HepG2 (cell line): ENCODE measurements around the gene CAD. TPM values are rescaled to one million over a fixed set of nuclear protein-coding genes. Genes with fewer than 3 reads are reported as not detected.

Experiments
- CBX5 ChIP-seq: sonication (generic); formaldehyde crosslinking; IDR thresholded peaks from 2 replicates; pipeline ENCODE4 v1.4.0; 2020; ENCODE audit warnings: missing genetic modification reagents, borderline replicate concordance
- KDM1A ChIP-seq: IDR thresholded peaks from 2 replicates; pipeline ENCODE4 v1.6.1; 2016; ENCODE audit warnings: missing compliant biosample characterization
- KDM6A ChIP-seq: IDR thresholded peaks from 2 replicates; pipeline ENCODE4 v1.6.1; 2016; ENCODE audit warnings: low read depth
- KLF9 ChIP-seq: IDR thresholded peaks from 2 replicates; pipeline ENCODE4 v1.6.1; 2016; ENCODE audit warnings: low read depth
- MATR3 ChIP-seq: sonication (generic); formaldehyde crosslinking; IDR thresholded peaks from 2 replicates; pipeline ENCODE4 v1.4.0; 2020; ENCODE audit warnings: missing genetic modification reagents
- MEIS2 ChIP-seq: sonication (generic); formaldehyde crosslinking; IDR thresholded peaks from 2 replicates; pipeline ENCODE4 v1.9.0; 2021; ENCODE audit warnings: mild to moderate bottlenecking, missing genetic modification reagents
- MYC ChIP-seq: sonication (generic); formaldehyde crosslinking; IDR thresholded peaks from 2 replicates; pipeline ENCODE4 v1.9.0; 2021; ENCODE audit warnings: missing genetic modification reagents, borderline replicate concordance
- RELA ChIP-seq: sonication (generic); formaldehyde crosslinking; IDR thresholded peaks from 2 replicates; pipeline ENCODE4 v1.4.0; 2020; ENCODE audit warnings: missing genetic modification reagents
- TSC22D2 ChIP-seq: sonication (generic); formaldehyde crosslinking; IDR thresholded peaks from 2 replicates; pipeline ENCODE4 v1.5.1; 2020; ENCODE audit warnings: missing genetic modification reagents, mild to moderate bottlenecking, borderline replicate concordance
- ZNF629 ChIP-seq: sonication (generic); formaldehyde crosslinking; conservative IDR thresholded peaks from 2 replicates; pipeline ENCODE4 v1.5.0; 2020; ENCODE audit warnings: missing genetic modification reagents
- ZNF672 ChIP-seq: sonication (generic); formaldehyde crosslinking; IDR thresholded peaks from 2 replicates; pipeline ENCODE4 v1.8.1; 2022; ENCODE audit warnings: missing genetic modification reagents
- polyA plus RNA-seq, 8 experiments: library from polyadenylated mRNA; depleted of rRNA in 3 of 8; stranded (reverse) in 7 of 8; unstranded in 1 of 8; fragments of >200 nt; fragmentation: Illumina TruSeq in 4 of 8; extraction: Trizol in 4 of 8; gene quantifications; 2 replicates each; pipeline versions ENCODE4 v1.2.1 to v1.2.3, GENCODE V29; 2011 to 2016; ENCODE audit warnings: low read depth in 4 of 8, missing spikeins in 1 of 8, mixed read lengths in 1 of 8; ENCODE audit not compliant: insufficient read depth in 1 of 8
- total RNA-seq, 5 experiments: library from RNA; depleted of rRNA; stranded (reverse); fragments of >200 nt; fragmentation: Illumina TruSeq; extraction: Trizol; gene quantifications; 2 replicates each; pipeline ENCODE4 v1.2.3, GENCODE V29; 2016; ENCODE audit warnings: low read depth in 1 of 5
- TF ChIP-seq, protein P1 (sequence below), 2 experiments: sonication (generic) in 1 of 2; formaldehyde crosslinking in 1 of 2; IDR thresholded peaks; 2 replicates each; pipeline versions ENCODE4 v1.6.1 to v1.9.0; 2014 to 2022; ENCODE audit warnings: antibody characterized with exemption in 1 of 2, borderline replicate concordance in 1 of 2, inconsistent platforms in 1 of 2, low read depth in 1 of 2, missing genetic modification reagents in 1 of 2
- TF ChIP-seq, protein P2 (sequence below): sonication (generic); formaldehyde crosslinking; IDR thresholded peaks from 2 replicates; pipeline ENCODE4 v1.5.0; 2020; ENCODE audit warnings: missing genetic modification reagents
- TF ChIP-seq, protein P3 (sequence below): sonication (generic); formaldehyde crosslinking; IDR thresholded peaks from 2 replicates; pipeline ENCODE4 v1.4.0; 2020; ENCODE audit warnings: missing genetic modification reagents, mild to moderate bottlenecking, borderline replicate concordance
- TF ChIP-seq, protein P4 (sequence below): IDR thresholded peaks from 2 replicates; pipeline ENCODE4 v1.6.1; 2016; ENCODE audit warnings: missing compliant biosample characterization, missing genetic modification reagents, borderline replicate concordance

CAD gene
- total and polyA plus RNA-seq, 2 of the 13 experiments (the other 11 are each of a cell fraction or from before 2014, with no cell fraction given), result 21.7 to 37.0 TPM

- TF ChIP-seq, protein P1, sequence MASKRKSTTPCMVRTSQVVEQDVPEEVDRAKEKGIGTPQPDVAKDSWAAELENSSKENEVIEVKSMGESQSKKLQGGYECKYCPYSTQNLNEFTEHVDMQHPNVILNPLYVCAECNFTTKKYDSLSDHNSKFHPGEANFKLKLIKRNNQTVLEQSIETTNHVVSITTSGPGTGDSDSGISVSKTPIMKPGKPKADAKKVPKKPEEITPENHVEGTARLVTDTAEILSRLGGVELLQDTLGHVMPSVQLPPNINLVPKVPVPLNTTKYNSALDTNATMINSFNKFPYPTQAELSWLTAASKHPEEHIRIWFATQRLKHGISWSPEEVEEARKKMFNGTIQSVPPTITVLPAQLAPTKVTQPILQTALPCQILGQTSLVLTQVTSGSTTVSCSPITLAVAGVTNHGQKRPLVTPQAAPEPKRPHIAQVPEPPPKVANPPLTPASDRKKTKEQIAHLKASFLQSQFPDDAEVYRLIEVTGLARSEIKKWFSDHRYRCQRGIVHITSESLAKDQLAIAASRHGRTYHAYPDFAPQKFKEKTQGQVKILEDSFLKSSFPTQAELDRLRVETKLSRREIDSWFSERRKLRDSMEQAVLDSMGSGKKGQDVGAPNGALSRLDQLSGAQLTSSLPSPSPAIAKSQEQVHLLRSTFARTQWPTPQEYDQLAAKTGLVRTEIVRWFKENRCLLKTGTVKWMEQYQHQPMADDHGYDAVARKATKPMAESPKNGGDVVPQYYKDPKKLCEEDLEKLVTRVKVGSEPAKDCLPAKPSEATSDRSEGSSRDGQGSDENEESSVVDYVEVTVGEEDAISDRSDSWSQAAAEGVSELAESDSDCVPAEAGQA (IDR thresholded peaks at IDR 0.05; ENCODE audit: low read depth), result no peak; the same call in none of the 2 replicates
- TF ChIP-seq, protein P1 (CRISPR knock-in tag; IDR thresholded peaks at IDR 0.05; ENCODE audit: borderline replicate concordance), result peak; percentile 39; the same call in 1 of the 2 replicates
- peak; percentile 94 for TF ChIP-seq KDM6A (CRISPR knock-in tag)
- peak; percentile 81 for TF ChIP-seq KDM1A (CRISPR knock-in tag)
- TF ChIP-seq KLF9, result peak; percentile 54; the same call in 1 of the 2 replicates
- TF ChIP-seq, protein P2, sequence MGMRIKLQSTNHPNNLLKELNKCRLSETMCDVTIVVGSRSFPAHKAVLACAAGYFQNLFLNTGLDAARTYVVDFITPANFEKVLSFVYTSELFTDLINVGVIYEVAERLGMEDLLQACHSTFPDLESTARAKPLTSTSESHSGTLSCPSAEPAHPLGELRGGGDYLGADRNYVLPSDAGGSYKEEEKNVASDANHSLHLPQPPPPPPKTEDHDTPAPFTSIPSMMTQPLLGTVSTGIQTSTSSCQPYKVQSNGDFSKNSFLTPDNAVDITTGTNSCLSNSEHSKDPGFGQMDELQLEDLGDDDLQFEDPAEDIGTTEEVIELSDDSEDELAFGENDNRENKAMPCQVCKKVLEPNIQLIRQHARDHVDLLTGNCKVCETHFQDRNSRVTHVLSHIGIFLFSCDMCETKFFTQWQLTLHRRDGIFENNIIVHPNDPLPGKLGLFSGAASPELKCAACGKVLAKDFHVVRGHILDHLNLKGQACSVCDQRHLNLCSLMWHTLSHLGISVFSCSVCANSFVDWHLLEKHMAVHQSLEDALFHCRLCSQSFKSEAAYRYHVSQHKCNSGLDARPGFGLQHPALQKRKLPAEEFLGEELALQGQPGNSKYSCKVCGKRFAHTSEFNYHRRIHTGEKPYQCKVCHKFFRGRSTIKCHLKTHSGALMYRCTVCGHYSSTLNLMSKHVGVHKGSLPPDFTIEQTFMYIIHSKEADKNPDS (CRISPR knock-in tag), result 0 out of 2 replicates have a peak, but pooled peaks have one; percentile 57
- TF ChIP-seq MATR3 (CRISPR knock-in tag), result no peak
- TF ChIP-seq MEIS2 (CRISPR knock-in tag), result peak; percentile 58; the same call in 1 of the 2 replicates
- TF ChIP-seq RELA, result no peak
- peak; percentile 33; the same call in 1 of the 2 replicates for TF ChIP-seq CBX5 (CRISPR knock-in tag)
- TF ChIP-seq ZNF629 (CRISPR knock-in tag), result peak; percentile 46; the same call in 1 of the 2 replicates
- TF ChIP-seq, protein P3, sequence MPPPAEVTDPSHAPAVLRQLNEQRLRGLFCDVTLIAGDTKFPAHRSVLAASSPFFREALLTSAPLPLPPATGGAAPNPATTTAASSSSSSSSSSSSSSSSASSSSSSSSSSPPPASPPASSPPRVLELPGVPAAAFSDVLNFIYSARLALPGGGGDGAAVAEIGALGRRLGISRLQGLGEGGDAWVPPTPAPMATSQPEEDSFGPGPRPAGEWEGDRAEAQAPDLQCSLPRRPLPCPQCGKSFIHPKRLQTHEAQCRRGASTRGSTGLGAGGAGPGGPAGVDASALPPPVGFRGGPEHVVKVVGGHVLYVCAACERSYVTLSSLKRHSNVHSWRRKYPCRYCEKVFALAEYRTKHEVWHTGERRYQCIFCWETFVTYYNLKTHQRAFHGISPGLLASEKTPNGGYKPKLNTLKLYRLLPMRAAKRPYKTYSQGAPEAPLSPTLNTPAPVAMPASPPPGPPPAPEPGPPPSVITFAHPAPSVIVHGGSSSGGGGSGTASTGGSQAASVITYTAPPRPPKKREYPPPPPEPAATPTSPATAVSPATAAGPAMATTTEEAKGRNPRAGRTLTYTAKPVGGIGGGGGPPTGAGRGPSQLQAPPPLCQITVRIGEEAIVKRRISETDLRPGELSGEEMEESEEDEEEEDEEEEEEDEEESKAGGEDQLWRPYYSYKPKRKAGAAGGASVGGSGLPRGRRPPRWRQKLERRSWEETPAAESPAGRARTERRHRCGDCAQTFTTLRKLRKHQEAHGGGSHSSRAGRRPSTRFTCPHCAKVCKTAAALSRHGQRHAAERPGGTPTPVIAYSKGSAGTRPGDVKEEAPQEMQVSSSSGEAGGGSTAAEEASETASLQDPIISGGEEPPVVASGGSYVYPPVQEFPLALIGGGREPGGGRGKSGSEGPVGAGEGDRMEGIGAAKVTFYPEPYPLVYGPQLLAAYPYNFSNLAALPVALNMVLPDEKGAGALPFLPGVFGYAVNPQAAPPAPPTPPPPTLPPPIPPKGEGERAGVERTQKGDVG, result peak; percentile 97
- TF ChIP-seq, protein P4, sequence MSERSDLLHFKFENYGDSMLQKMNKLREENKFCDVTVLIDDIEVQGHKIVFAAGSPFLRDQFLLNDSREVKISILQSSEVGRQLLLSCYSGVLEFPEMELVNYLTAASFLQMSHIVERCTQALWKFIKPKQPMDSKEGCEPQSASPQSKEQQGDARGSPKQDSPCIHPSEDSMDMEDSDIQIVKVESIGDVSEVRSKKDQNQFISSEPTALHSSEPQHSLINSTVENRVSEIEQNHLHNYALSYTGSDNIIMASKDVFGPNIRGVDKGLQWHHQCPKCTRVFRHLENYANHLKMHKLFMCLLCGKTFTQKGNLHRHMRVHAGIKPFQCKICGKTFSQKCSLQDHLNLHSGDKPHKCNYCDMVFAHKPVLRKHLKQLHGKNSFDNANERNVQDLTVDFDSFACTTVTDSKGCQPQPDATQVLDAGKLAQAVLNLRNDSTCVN, result no peak; the same call in 1 of the 2 replicates
- TF ChIP-seq ZNF672 (CRISPR knock-in tag), result 0 out of 2 replicates have a peak, but pooled peaks have one; percentile 77
- peak; percentile 84; the same call in 1 of the 2 replicates for TF ChIP-seq MYC (CRISPR knock-in tag)
- TF ChIP-seq TSC22D2 (CRISPR knock-in tag), result no peak
Measured at GRCh38 chr2:27177441-27178351, 39.5 kb upstream of the CAD start (continued).
